Measurements from ENCODE around the gene RERE. TPM values are rescaled to one million over a fixed set of nuclear protein-coding genes. Genes with fewer than 3 reads are reported as not detected.

The RERE gene
- total RNA-seq, 1 experiment from 2014 or later: 161 TPM

DNA sequence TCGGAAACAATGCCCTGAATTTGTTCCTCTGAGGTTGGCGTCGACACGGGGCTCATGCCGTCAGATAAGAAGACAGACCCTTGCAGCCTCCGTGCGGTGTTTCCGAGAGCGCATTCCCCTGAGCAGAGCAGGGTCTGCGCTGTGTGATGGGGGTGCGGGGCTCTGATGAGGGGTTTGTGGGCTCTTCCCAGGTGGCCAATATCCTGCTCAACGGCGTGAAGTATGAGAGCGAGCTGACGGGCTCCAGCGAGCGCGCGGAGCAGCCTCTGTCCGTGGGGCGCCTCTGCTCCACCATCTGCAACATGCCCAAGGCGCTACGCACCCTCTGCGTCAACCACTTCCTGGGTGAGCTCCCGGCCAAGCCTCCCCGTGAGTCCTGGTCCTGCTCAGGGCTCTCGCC, 482.2 kb downstream of the RERE start (continued):
- TF ChIP-seq, protein P1, sequence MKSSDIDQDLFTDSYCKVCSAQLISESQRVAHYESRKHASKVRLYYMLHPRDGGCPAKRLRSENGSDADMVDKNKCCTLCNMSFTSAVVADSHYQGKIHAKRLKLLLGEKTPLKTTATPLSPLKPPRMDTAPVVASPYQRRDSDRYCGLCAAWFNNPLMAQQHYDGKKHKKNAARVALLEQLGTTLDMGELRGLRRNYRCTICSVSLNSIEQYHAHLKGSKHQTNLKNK (CRISPR knock-in tag; IDR thresholded peaks at IDR 0.05): no peak
- TF ChIP-seq, protein P2, sequence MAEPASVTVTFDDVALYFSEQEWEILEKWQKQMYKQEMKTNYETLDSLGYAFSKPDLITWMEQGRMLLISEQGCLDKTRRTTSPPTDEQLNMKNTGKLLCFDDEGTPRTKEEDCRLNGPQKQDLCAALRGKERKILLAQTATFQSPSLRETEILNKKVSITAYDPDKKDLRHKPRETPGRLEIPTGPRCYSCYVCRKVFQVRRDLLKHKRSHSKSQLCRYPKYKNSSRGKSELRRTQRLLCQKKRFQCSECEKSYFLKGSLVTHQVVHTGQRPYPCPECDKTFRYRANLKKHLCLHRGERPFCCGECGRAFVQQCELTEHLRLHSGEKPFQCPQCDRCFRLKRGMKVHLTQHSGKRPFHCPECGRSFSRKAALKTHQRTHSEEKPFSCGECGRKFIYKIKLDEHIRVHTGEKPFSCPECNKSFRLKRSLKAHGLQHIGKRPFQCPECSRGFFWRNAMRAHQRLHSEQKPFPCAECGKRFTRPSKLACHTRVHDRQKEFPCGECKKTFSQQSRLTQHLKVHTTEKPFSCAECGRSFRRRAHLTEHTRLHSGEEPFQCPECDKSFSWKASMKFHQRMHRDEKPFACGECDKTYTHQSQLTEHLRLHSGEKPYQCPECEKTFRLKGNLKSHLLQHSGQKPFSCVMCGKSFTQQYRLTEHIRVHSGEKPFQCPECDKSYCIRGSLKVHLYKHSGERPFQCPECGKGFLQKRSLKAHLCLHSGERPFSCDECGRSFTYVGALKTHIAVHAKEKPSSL (CRISPR knock-in tag; conservative IDR thresholded peaks at IDR 0.05): no peak
- TF ChIP-seq, protein P3, sequence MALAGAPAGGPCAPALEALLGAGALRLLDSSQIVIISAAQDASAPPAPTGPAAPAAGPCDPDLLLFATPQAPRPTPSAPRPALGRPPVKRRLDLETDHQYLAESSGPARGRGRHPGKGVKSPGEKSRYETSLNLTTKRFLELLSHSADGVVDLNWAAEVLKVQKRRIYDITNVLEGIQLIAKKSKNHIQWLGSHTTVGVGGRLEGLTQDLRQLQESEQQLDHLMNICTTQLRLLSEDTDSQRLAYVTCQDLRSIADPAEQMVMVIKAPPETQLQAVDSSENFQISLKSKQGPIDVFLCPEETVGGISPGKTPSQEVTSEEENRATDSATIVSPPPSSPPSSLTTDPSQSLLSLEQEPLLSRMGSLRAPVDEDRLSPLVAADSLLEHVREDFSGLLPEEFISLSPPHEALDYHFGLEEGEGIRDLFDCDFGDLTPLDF (CRISPR knock-in tag; IDR thresholded peaks at IDR 0.05): no peak
- TF ChIP-seq, protein P4, sequence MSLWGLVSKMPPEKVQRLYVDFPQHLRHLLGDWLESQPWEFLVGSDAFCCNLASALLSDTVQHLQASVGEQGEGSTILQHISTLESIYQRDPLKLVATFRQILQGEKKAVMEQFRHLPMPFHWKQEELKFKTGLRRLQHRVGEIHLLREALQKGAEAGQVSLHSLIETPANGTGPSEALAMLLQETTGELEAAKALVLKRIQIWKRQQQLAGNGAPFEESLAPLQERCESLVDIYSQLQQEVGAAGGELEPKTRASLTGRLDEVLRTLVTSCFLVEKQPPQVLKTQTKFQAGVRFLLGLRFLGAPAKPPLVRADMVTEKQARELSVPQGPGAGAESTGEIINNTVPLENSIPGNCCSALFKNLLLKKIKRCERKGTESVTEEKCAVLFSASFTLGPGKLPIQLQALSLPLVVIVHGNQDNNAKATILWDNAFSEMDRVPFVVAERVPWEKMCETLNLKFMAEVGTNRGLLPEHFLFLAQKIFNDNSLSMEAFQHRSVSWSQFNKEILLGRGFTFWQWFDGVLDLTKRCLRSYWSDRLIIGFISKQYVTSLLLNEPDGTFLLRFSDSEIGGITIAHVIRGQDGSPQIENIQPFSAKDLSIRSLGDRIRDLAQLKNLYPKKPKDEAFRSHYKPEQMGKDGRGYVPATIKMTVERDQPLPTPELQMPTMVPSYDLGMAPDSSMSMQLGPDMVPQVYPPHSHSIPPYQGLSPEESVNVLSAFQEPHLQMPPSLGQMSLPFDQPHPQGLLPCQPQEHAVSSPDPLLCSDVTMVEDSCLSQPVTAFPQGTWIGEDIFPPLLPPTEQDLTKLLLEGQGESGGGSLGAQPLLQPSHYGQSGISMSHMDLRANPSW (CRISPR knock-in tag; conservative IDR thresholded peaks at IDR 0.05; ENCODE audit: low read depth): no peak
- no peak for TF ChIP-seq ZBTB21 (CRISPR knock-in tag; IDR thresholded peaks at IDR 0.05; ENCODE audit: borderline replicate concordance)
- no peak for TF ChIP-seq ZNF671 (CRISPR knock-in tag; IDR thresholded peaks at IDR 0.05)
- TF ChIP-seq, protein P5, sequence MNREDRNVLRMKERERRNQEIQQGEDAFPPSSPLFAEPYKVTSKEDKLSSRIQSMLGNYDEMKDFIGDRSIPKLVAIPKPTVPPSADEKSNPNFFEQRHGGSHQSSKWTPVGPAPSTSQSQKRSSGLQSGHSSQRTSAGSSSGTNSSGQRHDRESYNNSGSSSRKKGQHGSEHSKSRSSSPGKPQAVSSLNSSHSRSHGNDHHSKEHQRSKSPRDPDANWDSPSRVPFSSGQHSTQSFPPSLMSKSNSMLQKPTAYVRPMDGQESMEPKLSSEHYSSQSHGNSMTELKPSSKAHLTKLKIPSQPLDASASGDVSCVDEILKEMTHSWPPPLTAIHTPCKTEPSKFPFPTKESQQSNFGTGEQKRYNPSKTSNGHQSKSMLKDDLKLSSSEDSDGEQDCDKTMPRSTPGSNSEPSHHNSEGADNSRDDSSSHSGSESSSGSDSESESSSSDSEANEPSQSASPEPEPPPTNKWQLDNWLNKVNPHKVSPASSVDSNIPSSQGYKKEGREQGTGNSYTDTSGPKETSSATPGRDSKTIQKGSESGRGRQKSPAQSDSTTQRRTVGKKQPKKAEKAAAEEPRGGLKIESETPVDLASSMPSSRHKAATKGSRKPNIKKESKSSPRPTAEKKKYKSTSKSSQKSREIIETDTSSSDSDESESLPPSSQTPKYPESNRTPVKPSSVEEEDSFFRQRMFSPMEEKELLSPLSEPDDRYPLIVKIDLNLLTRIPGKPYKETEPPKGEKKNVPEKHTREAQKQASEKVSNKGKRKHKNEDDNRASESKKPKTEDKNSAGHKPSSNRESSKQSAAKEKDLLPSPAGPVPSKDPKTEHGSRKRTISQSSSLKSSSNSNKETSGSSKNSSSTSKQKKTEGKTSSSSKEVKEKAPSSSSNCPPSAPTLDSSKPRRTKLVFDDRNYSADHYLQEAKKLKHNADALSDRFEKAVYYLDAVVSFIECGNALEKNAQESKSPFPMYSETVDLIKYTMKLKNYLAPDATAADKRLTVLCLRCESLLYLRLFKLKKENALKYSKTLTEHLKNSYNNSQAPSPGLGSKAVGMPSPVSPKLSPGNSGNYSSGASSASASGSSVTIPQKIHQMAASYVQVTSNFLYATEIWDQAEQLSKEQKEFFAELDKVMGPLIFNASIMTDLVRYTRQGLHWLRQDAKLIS (CRISPR knock-in tag; IDR thresholded peaks at IDR 0.05; ENCODE audit: borderline replicate concordance): no peak
- TF ChIP-seq FOXP1 (CRISPR knock-in tag; IDR thresholded peaks at IDR 0.05; ENCODE audit: borderline replicate concordance): no peak
- TF ChIP-seq, protein P6, sequence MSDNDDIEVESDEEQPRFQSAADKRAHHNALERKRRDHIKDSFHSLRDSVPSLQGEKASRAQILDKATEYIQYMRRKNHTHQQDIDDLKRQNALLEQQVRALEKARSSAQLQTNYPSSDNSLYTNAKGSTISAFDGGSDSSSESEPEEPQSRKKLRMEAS (CRISPR knock-in tag; IDR thresholded peaks at IDR 0.05): no peak
- no peak for TF ChIP-seq PRRX2 (CRISPR knock-in tag; IDR thresholded peaks at IDR 0.05)
- no peak for TF ChIP-seq RELA (CRISPR knock-in tag; IDR thresholded peaks at IDR 0.05; ENCODE audit: borderline replicate concordance)

DNA sequence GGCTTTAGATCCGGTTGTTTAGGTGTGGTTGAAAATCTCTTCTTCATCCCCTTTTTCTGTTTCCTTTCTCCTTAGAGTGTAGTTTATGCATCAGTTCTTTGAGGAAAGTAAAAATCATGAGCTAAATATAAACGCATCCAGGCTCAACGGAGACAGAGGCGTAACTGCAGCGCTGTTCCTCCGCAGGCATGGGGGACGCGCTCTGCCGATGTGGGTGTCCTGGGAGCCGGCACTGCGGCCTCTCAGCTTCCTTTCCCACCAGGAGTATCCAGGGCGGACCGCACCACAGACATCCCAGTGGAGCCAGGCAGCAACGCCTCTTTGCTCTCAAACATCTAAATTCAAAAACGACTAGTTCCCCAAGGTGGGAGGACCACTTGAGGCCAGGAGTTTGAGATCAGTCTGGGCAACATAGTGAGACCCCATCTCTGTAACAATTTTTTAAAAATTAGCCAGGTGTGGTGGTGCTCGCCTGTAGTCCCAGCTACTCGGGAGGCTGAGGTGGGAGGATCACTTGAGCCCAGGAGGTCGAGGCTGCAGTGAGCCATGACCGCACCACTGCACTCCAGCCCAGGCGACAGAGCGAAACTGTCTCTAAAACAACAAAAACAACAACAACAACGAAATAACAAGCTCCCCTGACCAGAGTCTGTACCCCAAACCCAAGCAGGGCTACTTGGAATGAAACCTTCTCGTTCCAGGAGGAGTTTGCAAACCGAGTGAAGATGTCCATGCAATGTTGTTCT, 483.2 kb downstream of the RERE start:
- DNase-seq (ENCODE audit: low spot score) (no peak), ATAC-seq (no peak)
- H3K9me3 Mint-ChIP-seq: peaks cover 4% of the 10 kb centered on the region
- POLR2A ChIA-PET: no interaction called here
- TF ChIP-seq ZNF121 (CRISPR knock-in tag; IDR thresholded peaks at IDR 0.05) (peak; percentile 14; the same call in 1 of the 2 replicates), ZNF396 (CRISPR knock-in tag; IDR thresholded peaks at IDR 0.05; ENCODE audit: borderline replicate concordance) (no peak)
- no peak overlapping the region for H3K4me3 Mint-ChIP-seq
- no peaks in the 10 kb centered on the region for H3K4me1 Mint-ChIP-seq
- H3K36me3 Mint-ChIP-seq: 0 out of 2 replicates have a peak, but pooled peaks cover 3% of the 10 kb centered on the region
- H3K27me3 Mint-ChIP-seq (ENCODE audit: low read depth): no peaks in the 10 kb centered on the region
- H3K27ac Mint-ChIP-seq: peak overlapping the region; percentile 74; the same call in 1 of the 2 replicates
- CTCF ChIA-PET: interaction anchor here (1.2 kb wide), 1 partner anchor 359 kb away, joined by 6 read pairs; no protein-coding TSS in a partner anchor

Data from WTC11 (cell line).